Common myeloid progenitor, CD34-positive (primary cell): ENCODE measurements around the gene TENT4B.
"Not testable (repeated sequence)": the region's sequence is repeated elsewhere in the genome, so short reads cannot be mapped to it uniquely, and the experiment has no call there.

ENCODE experiments used
- CTCF ChIA-PET: fragments of 350-600 bp; sonication (Branson Sonifier 250); formaldehyde crosslinking; loops from one replicate; lab custom pipeline; 2021; ENCODE audit warnings: antibody characterized with exemption; lab: Charles Lee
- POLR2A ChIA-PET: fragments of 350-600 bp; sonication (Branson Sonifier 250); formaldehyde crosslinking; loops from one replicate; lab custom pipeline; 2021; ENCODE audit warnings: antibody characterized with exemption; lab: Charles Lee
- DNase-seq, 3 donors: peaks; one replicate each; pipeline versions ENCODE4 v3.0.0 to v3.0.0-alpha.2; 2013
- H3K27ac ChIP-seq, 2 experiments: 1 replicate in 1 of 2; 2 replicates in 1 of 2; pipeline ENCODE4 v1.7.0; 2013; ENCODE audit warnings: inconsistent platforms in 2 of 2, low read length in 2 of 2, mild to moderate bottlenecking in 2 of 2, low read depth in 1 of 2, moderate library complexity in 1 of 2; ENCODE audit not compliant: severe bottlenecking in 2 of 2, insufficient read depth in 1 of 2, poor library complexity in 1 of 2
- H3K27me3 ChIP-seq, 5 experiments: replicated peaks in 2 of 5; 1 replicate in 3 of 5; 2 replicates in 2 of 5; pipeline versions ENCODE4 v1.6.1 to v1.7.0; 2013; ENCODE audit warnings: low read length in 4 of 5, mild to moderate bottlenecking in 2 of 5, moderate library complexity in 2 of 5, inconsistent platforms in 1 of 5; ENCODE audit not compliant: insufficient read depth in 5 of 5, control insufficient read depth in 4 of 5
- H3K36me3 ChIP-seq, 4 experiments: 1 replicate in 2 of 4; 2 replicates in 2 of 4; pipeline versions ENCODE4 v1.6.1 to v1.7.0; 2013; ENCODE audit warnings: low read length in 3 of 4, control low read depth in 1 of 4, mild to moderate bottlenecking in 1 of 4; ENCODE audit not compliant: control insufficient read depth in 4 of 4, insufficient read depth in 4 of 4
- H3K4me1 ChIP-seq, 4 experiments: 1 replicate in 3 of 4; 2 replicates in 1 of 4; pipeline versions ENCODE4 v1.6.1 to v1.7.1; 2013; ENCODE audit warnings: low read length in 3 of 4, mild to moderate bottlenecking in 3 of 4, control low read depth in 1 of 4, inconsistent platforms in 1 of 4, moderate library complexity in 1 of 4; ENCODE audit not compliant: control insufficient read depth in 4 of 4, insufficient read depth in 4 of 4; ENCODE audit errors: control extremely low read depth in 1 of 4
- H3K4me3 ChIP-seq, 7 experiments: 1 replicate in 4 of 7; 2 replicates in 3 of 7; pipeline versions ENCODE4 v1.5.1 to v1.7.0; 2013; ENCODE audit warnings: mild to moderate bottlenecking in 7 of 7, low read length in 6 of 7, moderate library complexity in 6 of 7, inconsistent platforms in 2 of 7, low read depth in 2 of 7, control low read depth in 1 of 7; ENCODE audit not compliant: insufficient read depth in 4 of 7, control insufficient read depth in 1 of 7; ENCODE audit errors: extremely low read depth in 1 of 7
- H3K9me3 ChIP-seq, 5 experiments: 1 replicate in 4 of 5; 2 replicates in 1 of 5; pipeline versions ENCODE4 v1.6.1 to v1.7.1; 2013; ENCODE audit warnings: low read length in 4 of 5, mild to moderate bottlenecking in 2 of 5, inconsistent platforms in 1 of 5, low read depth in 1 of 5, moderate library complexity in 1 of 5; ENCODE audit not compliant: control insufficient read depth in 4 of 5, insufficient read depth in 2 of 5; ENCODE audit errors: control extremely low read depth in 1 of 5
- WGBS: methylation state at CpG from one replicate; pipeline ENCODE4 v1.1.5; 2013; ENCODE audit not compliant: insufficient coverage; 5-methylcytosine and 5-hydroxymethylcytosine counted together

The TENT4B gene

GRCh38 chr16:50235581-50235980 is 82.5 kb downstream of the TENT4B start:
- Histone ChIP-seq H3K36me3 (no peaks in the 10 kb centered on the region), H3K4me3 (no peak overlapping the region), H3K9me3 (no peaks in the 10 kb centered on the region), H3K4me1 (no peaks in the 10 kb centered on the region), H3K27me3 (no peaks in the 10 kb centered on the region), H3K27ac (no peak overlapping the region)
- ChIA-PET POLR2A (no interaction called here), CTCF (interaction anchor here (1.4 to 2.6 kb wide), 3 partner anchors 9 to 392 kb away, joined by 3 to 5 read pairs (median 5); no protein-coding TSS in a partner anchor)
- no peak for DNase-seq
- WGBS: 98% methylated on average over 6 of the region's 6 CpGs

- Histone ChIP-seq H3K27ac (no peak overlapping the region), H3K9me3 (no peaks in the 10 kb centered on the region), H3K4me3 (no peak overlapping the region), H3K4me1 (peaks cover 0 to 5% (median 0%) of the 10 kb centered on the region in 4 experiments), H3K27me3 (no peaks in the 10 kb centered on the region), H3K36me3 (no peaks in the 10 kb centered on the region)
- ChIA-PET POLR2A (interaction anchor here (0.6 kb wide), 1 partner anchor 294 kb away, joined by 3 read pairs; no protein-coding TSS in a partner anchor), CTCF (interaction anchor here (0.6 kb wide), 1 partner anchor 604 kb away, joined by 4 read pairs; no protein-coding TSS in a partner anchor)
- 100% methylated on average over 2 of the region's 3 CpGs for WGBS
- no peak for DNase-seq
These were observed 85.2 kb downstream of the TENT4B start for GRCh38 chr16:50238314-50238713.

- peaks cover 0 to 5% (median 0%) of the 10 kb centered on the region in 4 experiments for H3K4me1 ChIP-seq
- CTCF ChIA-PET: interaction anchor here (0.6 to 3.2 kb wide), 3 partner anchors 28 to 604 kb away, joined by 3 to 18 read pairs (median 4); no protein-coding TSS in a partner anchor
- H3K27me3 ChIP-seq: no peaks in the 10 kb centered on the region
- no peaks in the 10 kb centered on the region for H3K36me3 ChIP-seq
- DNase-seq: no peak
- POLR2A ChIA-PET: no interaction called here
- 93% methylated on average over 5 of the region's 5 CpGs for WGBS
- no peaks in the 10 kb centered on the region for H3K9me3 ChIP-seq
- no peak overlapping the region for H3K27ac ChIP-seq
- H3K4me3 ChIP-seq: no peak overlapping the region
These were observed 85.8 kb downstream of the TENT4B start for GRCh38 chr16:50238868-50239301.

- H3K27ac ChIP-seq, H3K36me3 ChIP-seq, DNase-seq, POLR2A ChIA-PET, H3K27me3 ChIP-seq, H3K4me3 ChIP-seq, H3K9me3 ChIP-seq: not testable (repeated sequence)
- 96% methylated on average over 5 of the region's 6 CpGs for WGBS
- CTCF ChIA-PET: interaction anchor here (1.0 to 1.8 kb wide), 7 partner anchors 13 to 113 kb away, joined by 3 to 6 read pairs (median 4); no protein-coding TSS in a partner anchor
- H3K4me1 ChIP-seq: peaks cover 0 to 29% (median 19%) of the 10 kb centered on the region in 4 experiments
These were observed 89.9 kb downstream of the TENT4B start for GRCh38 chr16:50243024-50243423.

DNA sequence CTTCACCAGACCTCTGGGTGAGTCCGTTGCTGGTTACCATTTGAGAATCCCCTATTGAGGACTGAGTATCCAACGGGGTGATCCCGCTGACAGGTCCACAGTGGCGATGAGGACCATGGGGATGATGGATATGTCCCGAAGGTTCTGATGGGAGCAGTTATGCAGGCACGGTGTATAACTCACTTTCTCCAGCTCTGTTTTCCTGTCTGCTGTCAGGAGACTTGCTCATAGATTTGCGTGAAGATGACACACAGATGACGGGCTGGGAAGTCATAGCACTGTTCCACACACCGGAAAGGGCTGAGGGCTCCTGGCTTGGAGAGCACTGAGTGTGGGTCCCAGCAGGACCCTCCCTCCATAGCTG is 91.0 kb downstream of the TENT4B start:
- H3K4me1 ChIP-seq: peaks cover 0 to 39% (median 21%) of the 10 kb centered on the region in 4 experiments
- no peaks in the 10 kb centered on the region for H3K27me3 ChIP-seq
- no peak for DNase-seq
- no peak overlapping the region for H3K27ac ChIP-seq
- POLR2A ChIA-PET: interaction anchor here (0.6 kb wide), 1 partner anchor 500 kb away, joined by 3 read pairs; no protein-coding TSS in a partner anchor
- H3K9me3 ChIP-seq: no peaks in the 10 kb centered on the region
- CTCF ChIA-PET: interaction anchor here (0.7 to 1.9 kb wide), 8 partner anchors 9 to 83 kb away, joined by 3 to 4 read pairs (median 3); no protein-coding TSS in a partner anchor
- peaks cover 0 to 3% (median 0%) of the 10 kb centered on the region in 4 experiments for H3K36me3 ChIP-seq
- no peak overlapping the region for H3K4me3 ChIP-seq
- WGBS: 95% methylated on average over 9 of the region's 9 CpGs

- 80% methylated on average over 32 of the region's 33 CpGs for WGBS
- POLR2A ChIA-PET: interaction anchor here (0.6 kb wide), 1 partner anchor 499 kb away, joined by 3 read pairs; no protein-coding TSS in a partner anchor
- H3K27ac ChIP-seq: peak overlapping the region in 1 of 2 experiments; percentile 61
- H3K27me3 ChIP-seq: no peaks in the 10 kb centered on the region
- H3K9me3 ChIP-seq: no peaks in the 10 kb centered on the region
- peaks cover 0 to 7% (median 0%) of the 10 kb centered on the region in 4 experiments for H3K36me3 ChIP-seq
- peak overlapping the region in 4 of 7 experiments; percentile 59 to 86 (median 70) for H3K4me3 ChIP-seq
- no peak for DNase-seq
- CTCF ChIA-PET: interaction anchor here (0.6 to 1.9 kb wide), 18 partner anchors 10 to 113 kb away, joined by 3 to 7 read pairs (median 3); no protein-coding TSS in a partner anchor
- H3K4me1 ChIP-seq: peaks cover 0 to 39% (median 21%) of the 10 kb centered on the region in 4 experiments
These were observed 91.7 kb downstream of the TENT4B start for GRCh38 chr16:50244504-50245416.
